Neuronal stem cell (in vitro differentiated cells): ENCODE data around the gene SOD3.

ENCODE experiments used
- DNase-seq: peaks from one replicate; pipeline ENCODE4 v3.0.0-alpha.2; 2013; ENCODE audit warnings: low spot score
- H2AFZ ChIP-seq: one replicate; pipeline ENCODE4 v1.6.1; 2013; ENCODE audit warnings: mild to moderate bottlenecking, low read length, inconsistent platforms
- H2AK5ac ChIP-seq: 2 replicates; pipeline ENCODE4 v1.6.1; 2013; ENCODE audit warnings: low read depth, mild to moderate bottlenecking, inconsistent platforms, low read length, moderate library complexity, mixed read lengths
- H2BK120ac ChIP-seq: 2 replicates; pipeline ENCODE4 v1.6.1; 2013; ENCODE audit warnings: low read depth, mild to moderate bottlenecking, inconsistent platforms, low read length, moderate library complexity, mixed read lengths
- H2BK12ac ChIP-seq: one replicate; pipeline ENCODE4 v1.6.1; 2013; ENCODE audit warnings: low read length, inconsistent platforms
- H2BK15ac ChIP-seq: 2 replicates; pipeline ENCODE4 v1.6.1; 2013; ENCODE audit warnings: mild to moderate bottlenecking, low read length, inconsistent platforms, mixed read lengths
- H2BK5ac ChIP-seq: one replicate; pipeline ENCODE4 v1.6.1; 2013; ENCODE audit warnings: inconsistent platforms, mild to moderate bottlenecking, low read length, moderate library complexity
- H3K14ac ChIP-seq: one replicate; pipeline ENCODE4 v1.6.1; 2013; ENCODE audit warnings: low read length, inconsistent platforms
- H3K18ac ChIP-seq: 2 replicates; pipeline ENCODE4 v1.6.1; 2013; ENCODE audit warnings: low read length, inconsistent platforms
- H3K23ac ChIP-seq: 2 replicates; pipeline ENCODE4 v1.6.1; 2013; ENCODE audit warnings: low read depth, mild to moderate bottlenecking, mixed read lengths, low read length, inconsistent platforms; ENCODE audit not compliant: poor library complexity
- H3K27ac ChIP-seq: replicated peaks from 3 replicates; pipeline ENCODE4 v1.5.1; 2013; ENCODE audit warnings: low read length, inconsistent platforms
- H3K27me3 ChIP-seq, 3 experiments: 2 replicates each; pipeline ENCODE4 v1.6.1; 2013; ENCODE audit warnings: low read length in 3 of 3, mild to moderate bottlenecking in 2 of 3, inconsistent platforms in 1 of 3, low read depth in 1 of 3, mixed read lengths in 1 of 3, moderate library complexity in 1 of 3; ENCODE audit not compliant: control insufficient read depth in 3 of 3, insufficient read depth in 3 of 3
- H3K36me3 ChIP-seq, 2 donors: replicated peaks in 1 of 2; 2 replicates each; pipeline ENCODE4 v1.6.1; 2013; ENCODE audit warnings: low read length in 2 of 2; ENCODE audit not compliant: control insufficient read depth in 2 of 2, insufficient read depth in 2 of 2
- H3K4ac ChIP-seq: 2 replicates; pipeline ENCODE4 v1.6.1; 2013; ENCODE audit warnings: inconsistent platforms, mild to moderate bottlenecking, low read length, moderate library complexity
- H3K4me1 ChIP-seq, 2 donors: 1 replicate in 1 of 2; 2 replicates in 1 of 2; pipeline ENCODE4 v1.6.1; 2013; ENCODE audit warnings: low read length in 2 of 2, low read depth in 1 of 2; ENCODE audit not compliant: control insufficient read depth in 2 of 2, insufficient read depth in 1 of 2
- H3K4me2 ChIP-seq: one replicate; pipeline ENCODE4 v1.6.1; 2013; ENCODE audit warnings: mild to moderate bottlenecking, low read length, inconsistent platforms; ENCODE audit not compliant: insufficient read depth, poor library complexity, severe bottlenecking
- H3K4me3 ChIP-seq, 2 donors: 2 replicates each; pipeline ENCODE4 v1.5.1; 2013; ENCODE audit warnings: low read length in 2 of 2, mild to moderate bottlenecking in 2 of 2, inconsistent platforms in 1 of 2, moderate library complexity in 1 of 2
- H3K79me1 ChIP-seq: one replicate; pipeline ENCODE4 v1.6.1; 2013; ENCODE audit warnings: low read depth, mild to moderate bottlenecking, inconsistent platforms, low read length, moderate library complexity
- H3K9ac ChIP-seq: one replicate; pipeline ENCODE4 v1.6.1; 2013; ENCODE audit warnings: mild to moderate bottlenecking, low read depth, low read length, inconsistent platforms; ENCODE audit not compliant: poor library complexity
- H3K9me3 ChIP-seq, 2 donors: replicated peaks in 1 of 2; 2 replicates each; pipeline versions ENCODE3 to v1.6.1; 2013; ENCODE audit warnings: low read length in 2 of 2, mild to moderate bottlenecking in 2 of 2, inconsistent platforms in 1 of 2, low read depth in 1 of 2, mixed read lengths in 1 of 2, moderate library complexity in 1 of 2; ENCODE audit not compliant: control insufficient read depth in 2 of 2, insufficient read depth in 1 of 2
- H4K8ac ChIP-seq: one replicate; pipeline ENCODE4 v1.6.1; 2013; ENCODE audit warnings: low read depth, mild to moderate bottlenecking, inconsistent platforms, low read length, moderate library complexity
- H4K91ac ChIP-seq: one replicate; pipeline ENCODE4 v1.6.1; 2013; ENCODE audit warnings: low read length, low read depth, mild to moderate bottlenecking, inconsistent platforms; ENCODE audit not compliant: poor library complexity
- WGBS, 2 donors: extraction: QIAGEN DNeasy Blood & Tissue Kit; methylation state at CpG; one replicate each; pipeline ENCODE4 v1.1.7; 2013; ENCODE audit warnings: missing lambda C conversion rate in 2 of 2, mixed read lengths in 1 of 2; ENCODE audit not compliant: insufficient read length in 2 of 2, insufficient replicate concordance in 1 of 2; ENCODE audit errors: extremely low coverage in 2 of 2; 5-methylcytosine and 5-hydroxymethylcytosine counted together

SOD3 gene

DNA sequence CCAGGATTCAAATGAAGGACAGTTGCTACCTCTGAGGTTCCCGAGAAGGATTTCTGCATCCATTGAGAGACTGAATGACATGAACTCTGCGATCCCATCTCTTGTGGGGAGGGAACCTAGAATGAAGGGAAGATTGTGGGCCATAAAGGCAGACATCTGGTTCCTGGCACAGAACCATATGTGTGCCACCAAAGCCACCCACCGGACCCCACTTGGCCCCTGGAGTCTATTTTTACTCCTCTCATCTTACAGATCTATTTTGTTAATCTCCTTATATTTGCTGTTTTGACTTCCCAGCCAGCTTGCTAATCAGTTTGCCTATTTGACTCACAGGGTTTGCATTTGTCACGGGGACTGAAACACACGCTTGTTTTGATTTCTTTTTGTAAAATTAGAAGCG lies 7.3 kb downstream of the SOD3 start:
- peaks cover 0 to 3% of the 10 kb centered on the region in 2 donors for H3K9me3 ChIP-seq
- peaks cover 0 to 10% of the 10 kb centered on the region in 2 donors for H3K4me1 ChIP-seq
- DNase-seq, result no peak
- H2BK12ac ChIP-seq, result no peak overlapping the region
- no peak overlapping the region for H3K18ac ChIP-seq
- no peak overlapping the region for H2AK5ac ChIP-seq
- H3K27ac ChIP-seq, result no peak overlapping the region
- no peak overlapping the region for H4K8ac ChIP-seq
- no peak overlapping the region for H3K4ac ChIP-seq
- H2BK15ac ChIP-seq, result no peak overlapping the region
- H3K36me3 ChIP-seq, result no peaks in the 10 kb centered on the region
- no peak overlapping the region for H3K14ac ChIP-seq
- H2BK5ac ChIP-seq, result no peak overlapping the region
- WGBS, 2 donors, result no CpG with 5 or more reads among the region's 6 CpGs
- H3K9ac ChIP-seq, result no peak overlapping the region
- H4K91ac ChIP-seq, result no peak overlapping the region
- no peak overlapping the region for H3K23ac ChIP-seq
- H3K4me2 ChIP-seq, result no peak overlapping the region
- H3K4me3 ChIP-seq, result no peak overlapping the region
- H2BK120ac ChIP-seq, result no peak overlapping the region
- no peak overlapping the region for H2AFZ ChIP-seq
- peaks cover 8 to 32% (median 27%) of the 10 kb centered on the region in 3 experiments for H3K27me3 ChIP-seq
- H3K79me1 ChIP-seq, result no peaks in the 10 kb centered on the region

DNA sequence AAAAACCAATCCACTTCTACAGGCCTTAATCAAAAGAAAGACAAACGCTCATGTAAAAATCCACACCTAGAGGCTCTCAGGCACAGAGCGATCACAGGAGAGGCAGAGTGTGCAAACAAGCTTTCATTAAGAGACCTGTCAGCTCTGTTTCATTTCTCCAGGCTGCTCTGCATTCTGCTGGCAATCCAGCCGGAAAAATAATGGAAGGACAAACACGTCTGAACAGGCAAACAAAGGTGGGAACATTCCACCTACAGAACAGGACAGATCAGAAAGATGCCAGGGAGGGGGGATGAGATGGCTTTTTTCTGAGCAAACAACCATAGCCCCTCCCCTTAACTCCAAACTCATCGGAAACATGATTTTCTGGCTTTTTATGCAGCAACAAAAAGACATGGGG lies 9.7 kb downstream of the SOD3 start:
- H3K9me3 ChIP-seq, result no peaks in the 10 kb centered on the region
- no peak overlapping the region for H3K27ac ChIP-seq
- no peaks in the 10 kb centered on the region for H3K36me3 ChIP-seq
- peaks cover 0 to 13% (median 12%) of the 10 kb centered on the region in 3 experiments for H3K27me3 ChIP-seq
- H3K4me3 ChIP-seq, result no peak overlapping the region
- DNase-seq, result no peak
- H4K91ac ChIP-seq, result no peak overlapping the region
- peaks cover 0 to 10% of the 10 kb centered on the region in 2 donors for H3K4me1 ChIP-seq
- H2BK120ac ChIP-seq, result no peak overlapping the region
- H3K4ac ChIP-seq, result no peak overlapping the region
- H2BK15ac ChIP-seq, result no peak overlapping the region
- no peak overlapping the region for H3K14ac ChIP-seq
- H2AFZ ChIP-seq, result no peak overlapping the region
- H3K79me1 ChIP-seq, result no peaks in the 10 kb centered on the region
- WGBS, 2 donors, result no CpG with 5 or more reads among the region's 5 CpGs
- H4K8ac ChIP-seq, result no peak overlapping the region
- no peak overlapping the region for H2BK12ac ChIP-seq
- no peak overlapping the region for H2BK5ac ChIP-seq
- no peak overlapping the region for H2AK5ac ChIP-seq
- H3K9ac ChIP-seq, result no peak overlapping the region
- no peak overlapping the region for H3K4me2 ChIP-seq
- no peak overlapping the region for H3K18ac ChIP-seq
- no peak overlapping the region for H3K23ac ChIP-seq

- H3K4me3 ChIP-seq, result no peak overlapping the region
- DNase-seq, result no peak
- H3K18ac ChIP-seq, result no peak overlapping the region
- H4K8ac ChIP-seq, result no peak overlapping the region
- H3K4me2 ChIP-seq, result no peak overlapping the region
- H2BK5ac ChIP-seq, result no peak overlapping the region
- peaks cover 0 to 9% of the 10 kb centered on the region in 2 donors for H3K4me1 ChIP-seq
- no peak overlapping the region for H3K23ac ChIP-seq
- H2BK12ac ChIP-seq, result no peak overlapping the region
- no peak overlapping the region for H2BK120ac ChIP-seq
- no peaks in the 10 kb centered on the region for H3K9me3 ChIP-seq
- H3K9ac ChIP-seq, result no peak overlapping the region
- H2BK15ac ChIP-seq, result no peak overlapping the region
- no peak overlapping the region for H2AK5ac ChIP-seq
- peaks cover 0 to 13% (median 7%) of the 10 kb centered on the region in 3 experiments for H3K27me3 ChIP-seq
- no peak overlapping the region for H3K27ac ChIP-seq
- H3K4ac ChIP-seq, result no peak overlapping the region
- no CpG with 5 or more reads among the region's 6 CpGs for WGBS, 2 donors
- H3K14ac ChIP-seq, result no peak overlapping the region
- H4K91ac ChIP-seq, result no peak overlapping the region
- H3K79me1 ChIP-seq, result no peaks in the 10 kb centered on the region
- no peak overlapping the region for H2AFZ ChIP-seq
- H3K36me3 ChIP-seq, result no peaks in the 10 kb centered on the region
These were observed 10.2 kb downstream of the SOD3 start for GRCh38 chr4:24805566-24805965.

GRCh38 chr4:24806206-24806990 lies 11.0 kb downstream of the SOD3 start:
- Histone ChIP-seq H2AK5ac (no peak overlapping the region), H2BK120ac (no peak overlapping the region), H3K4ac (no peak overlapping the region), H3K27me3 (peaks cover 0 to 5% (median 0%) of the 10 kb centered on the region in 3 experiments), H3K18ac (no peak overlapping the region), H3K9ac (no peak overlapping the region), H4K8ac (no peak overlapping the region), H3K4me1 (peaks cover 0 to 5% of the 10 kb centered on the region in 2 donors), H2BK12ac (no peak overlapping the region), H3K27ac (no peak overlapping the region), H2AFZ (no peak overlapping the region), H3K14ac (no peak overlapping the region), H3K36me3 (no peaks in the 10 kb centered on the region), H2BK15ac (no peak overlapping the region), H3K79me1 (no peaks in the 10 kb centered on the region), H4K91ac (no peak overlapping the region), H3K4me3 (no peak overlapping the region), H3K9me3 (no peaks in the 10 kb centered on the region), H2BK5ac (no peak overlapping the region), H3K23ac (no peak overlapping the region), H3K4me2 (no peak overlapping the region)
- WGBS, 2 donors, result no CpG with 5 or more reads among the region's 11 CpGs
- DNase-seq, result no peak
